ENCODE results near the gene BAZ2A.

BAZ2A gene

GRCh38 chr12:56644654-56645053, 14.5 kb upstream of the BAZ2A start:
- TF ChIP-seq ZFX (IDR thresholded peaks at IDR 0.05) (no peak), CTCF (conservative IDR thresholded peaks at IDR 0.05) (no peak)
- peak overlapping the region; percentile 96 for H3K27ac ChIP-seq

GRCh38 chr12:56641219-56641618, 11.1 kb upstream of the BAZ2A start:
- TF ChIP-seq CTCF (conservative IDR thresholded peaks at IDR 0.05) (no peak), ZFX (IDR thresholded peaks at IDR 0.05) (no peak)
- H3K27ac ChIP-seq: no peak overlapping the region

DNA sequence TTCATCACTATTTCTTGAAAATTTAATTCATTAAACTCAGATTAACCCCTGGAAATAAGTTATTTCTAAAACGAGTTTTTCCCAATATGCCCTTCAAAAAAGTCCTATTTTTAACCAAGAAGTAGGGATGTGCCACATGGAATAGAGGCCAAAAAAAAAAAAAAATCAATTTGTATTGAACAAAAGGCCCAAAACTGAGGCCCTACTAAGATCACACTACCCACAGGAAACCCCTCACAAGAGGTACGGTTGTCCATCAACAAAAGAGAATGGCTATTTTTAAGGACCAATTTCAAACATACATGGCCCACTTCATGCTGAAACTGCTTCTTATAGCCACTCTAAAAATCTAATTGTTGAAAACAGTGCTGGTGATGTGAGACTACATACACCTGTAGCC, 7.5 kb upstream of the BAZ2A start:
- TF ChIP-seq ZFX (IDR thresholded peaks at IDR 0.05): no peak
- no peak for TF ChIP-seq CTCF (conservative IDR thresholded peaks at IDR 0.05)
- H3K27ac ChIP-seq: no peak overlapping the region

DNA sequence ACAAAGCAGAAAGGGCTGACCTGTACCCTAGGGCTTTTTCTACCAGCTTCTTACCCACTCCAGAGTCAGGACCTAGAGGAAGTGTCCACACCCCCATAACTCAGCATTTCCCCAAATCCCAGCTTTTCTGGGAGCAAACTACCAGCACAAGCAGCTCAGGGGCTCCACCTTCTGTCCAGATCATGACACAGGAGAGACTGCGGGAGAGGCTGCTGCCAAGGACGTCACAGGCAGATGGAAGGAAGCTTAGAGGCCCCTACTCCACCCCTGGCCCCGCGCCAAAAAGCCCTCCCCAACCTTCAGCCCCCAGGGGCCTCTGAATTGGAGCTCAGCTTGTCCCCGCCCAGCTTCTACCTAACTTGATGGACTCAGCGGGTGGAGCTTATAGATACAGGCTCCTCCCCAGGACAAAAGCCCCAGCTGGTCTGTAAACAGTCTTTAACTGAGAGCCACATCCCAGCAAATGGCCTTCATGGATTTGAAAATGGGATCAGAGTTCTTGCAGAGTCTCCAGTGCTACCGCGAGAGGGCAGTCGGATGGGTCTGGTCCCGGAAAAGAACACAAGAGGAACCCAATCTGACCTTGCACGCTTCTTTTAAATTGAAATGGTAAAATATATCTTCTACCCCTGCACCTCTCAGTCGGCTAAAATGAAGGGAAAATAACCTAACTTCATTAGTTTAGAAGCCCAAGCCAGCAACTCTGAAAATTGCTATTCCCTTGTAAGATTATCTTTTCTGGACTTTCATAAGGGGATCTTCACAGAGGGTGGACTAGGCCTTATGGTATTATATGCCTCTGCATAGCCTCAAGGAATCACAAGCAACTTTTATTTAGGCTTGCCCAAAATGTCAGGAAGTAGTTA, 6.8 kb upstream of the BAZ2A start:
- TF ChIP-seq CTCF (conservative IDR thresholded peaks at IDR 0.05) (peak; percentile 90), ZFX (IDR thresholded peaks at IDR 0.05) (no peak)
- peak overlapping the region; percentile 90 for H3K27ac ChIP-seq

GRCh38 chr12:56635806-56636674, 5.9 kb upstream of the BAZ2A start:
- no peak for TF ChIP-seq CTCF (conservative IDR thresholded peaks at IDR 0.05)
- 0 out of 2 replicates have a peak, but pooled peaks have one; percentile 16 for TF ChIP-seq ZFX (IDR thresholded peaks at IDR 0.05)
- peak overlapping the region; percentile 90 for H3K27ac ChIP-seq

GRCh38 chr12:56634837-56635791, 5.0 kb upstream of the BAZ2A start:
- H3K27ac ChIP-seq: peak overlapping the region; percentile 90
- peak; percentile 75 for TF ChIP-seq CTCF (conservative IDR thresholded peaks at IDR 0.05)
- peak; percentile 65 for TF ChIP-seq ZFX (IDR thresholded peaks at IDR 0.05)

Measured in C4-2B (cell line).